Measurements from ENCODE around the gene RABL2A.
"Not testable (repeated sequence)": the region's sequence is repeated elsewhere in the genome, so short reads cannot be mapped to it uniquely, and the experiment has no call there.

Gene RABL2A

DNA sequence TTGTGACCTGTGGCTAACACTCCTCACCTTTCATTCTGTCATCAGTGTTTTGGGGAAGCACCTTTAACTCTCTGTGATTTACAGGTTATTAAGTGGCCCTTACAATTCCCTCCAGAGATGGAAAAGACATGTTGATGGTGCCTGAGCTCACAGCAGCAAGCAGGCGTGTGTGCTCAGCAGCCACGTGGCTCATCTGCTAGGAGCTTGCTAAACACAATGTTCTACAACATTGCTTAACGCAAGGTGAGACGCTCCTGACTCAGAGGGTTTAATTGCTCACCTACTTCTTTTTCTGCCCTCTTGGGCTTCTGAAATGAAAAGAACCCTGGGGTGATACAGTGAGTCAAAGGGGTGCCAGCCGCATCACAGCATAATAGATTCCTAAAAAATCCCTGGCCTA, 6.1 kb upstream of the RABL2A start:
- H3K36me3 ChIP-seq; DNase-seq; intact Hi-C loops (cut with DNase I; ENCODE audit: low total_unique reads); H3K9me3 ChIP-seq; H3K4me1 ChIP-seq; H3K27me3 ChIP-seq; H3K4me3 ChIP-seq; H3K27ac ChIP-seq: not testable (repeated sequence)

DNA sequence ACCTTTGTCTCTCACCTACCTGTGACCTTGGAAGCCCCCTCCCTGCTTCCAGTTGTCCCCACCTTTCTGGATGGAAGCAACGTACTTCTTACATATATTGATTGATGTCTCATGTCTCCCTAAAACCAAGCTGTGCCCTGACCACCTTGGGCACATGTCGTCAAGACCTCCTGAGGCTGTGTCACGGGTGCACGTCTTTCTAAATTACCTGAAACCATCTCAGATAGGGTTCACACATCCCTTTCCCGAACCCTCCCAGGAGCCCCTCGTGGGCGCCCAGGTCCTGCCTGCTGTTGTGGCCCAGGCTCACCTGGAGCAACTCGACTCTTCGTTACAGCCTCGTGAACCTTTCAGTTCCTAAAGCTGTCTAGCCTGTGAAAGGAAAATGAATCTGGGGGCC, 1.2 kb upstream of the RABL2A start:
- Histone ChIP-seq H3K4me3 (peak overlapping the region; percentile 57 to 58), H3K4me1 (peaks cover 0 to 13% (median 6%) of the 10 kb centered on the region in 4 donors)
- DNase-seq; intact Hi-C loops (cut with DNase I; ENCODE audit: low total_unique reads); H3K9me3 ChIP-seq; H3K36me3 ChIP-seq; H3K27ac ChIP-seq; H3K27me3 ChIP-seq: not testable (repeated sequence)

DNA sequence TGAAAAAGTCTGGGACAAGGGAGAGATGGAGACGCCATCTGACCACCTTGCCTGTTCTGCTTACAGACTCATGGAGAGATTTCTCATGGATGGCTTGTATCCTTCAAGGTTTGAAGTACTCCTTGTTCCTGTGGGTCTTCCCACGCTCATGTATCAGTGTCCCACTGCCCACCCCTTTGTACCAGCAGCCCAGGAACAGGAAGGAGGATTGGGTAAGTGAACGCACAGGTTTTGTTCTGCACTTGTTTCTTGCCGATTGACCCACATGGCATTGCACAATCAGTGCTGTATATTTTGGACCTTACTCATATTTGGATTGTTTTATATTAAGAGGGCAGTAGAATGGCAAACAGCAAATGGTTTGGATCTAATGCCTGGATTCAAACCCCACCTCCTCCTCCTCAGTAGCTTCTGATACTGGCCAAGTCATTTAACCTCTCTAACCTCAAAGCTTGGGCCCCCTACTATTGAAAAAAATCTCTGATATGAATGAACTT, 5.8 kb downstream of the RABL2A start:
- intact Hi-C loops (cut with DNase I; ENCODE audit: low total_unique reads); H3K4me3 ChIP-seq; H3K27ac ChIP-seq; H3K4me1 ChIP-seq; H3K27me3 ChIP-seq; DNase-seq; H3K9me3 ChIP-seq: not testable (repeated sequence)
- peaks cover 0 to 42% (median 0%) of the 10 kb centered on the region in 3 donors for H3K36me3 ChIP-seq

DNA sequence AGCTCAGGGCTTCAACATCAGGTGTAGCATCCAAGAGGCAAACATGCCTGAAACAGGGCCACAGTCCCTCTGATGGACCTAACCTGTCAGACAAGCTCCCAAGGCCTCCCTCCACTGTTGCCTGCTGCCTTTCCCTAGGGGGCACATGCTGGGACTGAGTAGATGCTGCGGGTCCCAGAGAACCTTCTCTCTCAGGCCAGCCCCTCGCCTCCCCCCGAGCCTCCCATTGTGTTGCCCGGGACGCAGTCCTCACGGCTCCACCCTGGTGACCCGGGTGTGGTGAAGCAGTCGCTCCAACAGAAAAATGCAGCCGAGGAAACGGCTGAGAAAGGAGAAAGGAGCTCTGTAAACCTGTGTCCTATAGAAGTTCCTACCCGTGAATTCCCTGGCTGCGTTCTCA, 8.3 kb downstream of the RABL2A start:
- H3K4me3 ChIP-seq; H3K9me3 ChIP-seq; H3K27ac ChIP-seq; DNase-seq; H3K4me1 ChIP-seq; H3K27me3 ChIP-seq; intact Hi-C loops (cut with DNase I; ENCODE audit: low total_unique reads): not testable (repeated sequence)
- peaks cover 0 to 37% (median 0%) of the 10 kb centered on the region in 3 donors for H3K36me3 ChIP-seq

DNA sequence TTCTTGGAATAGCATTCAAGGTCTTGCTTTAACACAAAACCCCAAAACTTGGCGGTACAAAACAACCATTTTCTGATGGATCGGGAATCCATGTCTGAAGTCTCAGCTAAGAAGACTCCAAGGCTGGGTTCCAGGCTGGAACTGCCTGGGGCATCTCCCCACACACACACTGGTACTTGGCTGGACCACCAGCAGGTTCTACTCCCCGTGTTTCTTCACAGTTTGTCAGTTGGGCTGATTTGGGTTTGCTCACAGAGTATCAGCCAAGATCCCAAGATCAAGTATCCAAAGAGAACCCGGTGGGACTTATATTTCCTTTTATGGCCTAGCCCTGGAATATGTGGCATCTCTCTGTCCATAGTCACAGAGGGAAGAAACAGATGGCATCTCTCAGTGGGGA, 9.2 kb downstream of the RABL2A start:
- H3K27ac ChIP-seq; H3K4me3 ChIP-seq; H3K27me3 ChIP-seq; H3K4me1 ChIP-seq; H3K9me3 ChIP-seq; intact Hi-C loops (cut with DNase I; ENCODE audit: low total_unique reads); DNase-seq: not testable (repeated sequence)
- peaks cover 0 to 30% (median 0%) of the 10 kb centered on the region in 3 donors for H3K36me3 ChIP-seq

DNA sequence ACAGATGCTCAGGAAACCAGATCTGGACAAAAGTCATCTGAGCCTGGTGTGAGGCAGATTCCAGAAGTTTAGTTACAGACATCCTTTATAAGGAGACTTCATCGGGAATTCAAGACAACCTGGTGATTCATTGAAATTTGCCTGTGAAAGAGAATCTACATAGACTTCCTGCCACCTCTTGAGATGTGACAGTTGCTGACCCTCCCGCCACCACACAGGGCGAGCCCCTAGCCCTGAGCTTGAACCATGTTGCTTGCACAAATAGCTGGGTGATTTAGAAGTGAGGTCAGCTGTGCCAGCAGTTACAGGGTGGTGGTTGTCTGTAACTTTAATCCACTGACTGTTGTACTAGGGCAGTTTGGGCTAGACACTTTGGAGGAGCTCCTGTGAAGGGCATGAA, 11.0 kb downstream of the RABL2A start:
- H3K36me3 ChIP-seq: peaks cover 0 to 16% (median 0%) of the 10 kb centered on the region in 3 donors
- DNase-seq; H3K27ac ChIP-seq; H3K9me3 ChIP-seq; H3K4me1 ChIP-seq; H3K27me3 ChIP-seq; H3K4me3 ChIP-seq; intact Hi-C loops (cut with DNase I; ENCODE audit: low total_unique reads): not testable (repeated sequence)

DNA sequence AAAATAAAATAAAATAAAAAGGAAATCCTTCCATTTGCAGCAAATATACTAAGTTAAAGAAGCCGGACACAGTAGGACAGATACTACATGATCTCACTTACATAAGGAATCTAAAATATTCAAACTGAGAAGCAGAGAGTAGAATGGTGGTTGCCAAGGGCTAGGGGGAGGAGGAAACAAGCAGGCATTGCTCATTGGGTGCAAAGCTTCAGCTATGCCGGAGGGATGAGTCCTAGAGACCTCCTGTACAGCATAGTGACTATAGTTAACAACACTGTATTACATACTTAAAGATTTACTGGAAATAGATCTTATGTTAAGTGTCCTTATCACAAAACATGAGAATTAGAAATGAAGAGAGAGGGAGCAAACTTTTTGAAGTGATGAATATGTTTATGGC, 19.2 kb downstream of the RABL2A start:
- H3K27ac ChIP-seq; DNase-seq; H3K4me3 ChIP-seq; H3K9me3 ChIP-seq; intact Hi-C loops (cut with DNase I; ENCODE audit: low total_unique reads); H3K27me3 ChIP-seq; H3K4me1 ChIP-seq; H3K36me3 ChIP-seq: not testable (repeated sequence)

DNA sequence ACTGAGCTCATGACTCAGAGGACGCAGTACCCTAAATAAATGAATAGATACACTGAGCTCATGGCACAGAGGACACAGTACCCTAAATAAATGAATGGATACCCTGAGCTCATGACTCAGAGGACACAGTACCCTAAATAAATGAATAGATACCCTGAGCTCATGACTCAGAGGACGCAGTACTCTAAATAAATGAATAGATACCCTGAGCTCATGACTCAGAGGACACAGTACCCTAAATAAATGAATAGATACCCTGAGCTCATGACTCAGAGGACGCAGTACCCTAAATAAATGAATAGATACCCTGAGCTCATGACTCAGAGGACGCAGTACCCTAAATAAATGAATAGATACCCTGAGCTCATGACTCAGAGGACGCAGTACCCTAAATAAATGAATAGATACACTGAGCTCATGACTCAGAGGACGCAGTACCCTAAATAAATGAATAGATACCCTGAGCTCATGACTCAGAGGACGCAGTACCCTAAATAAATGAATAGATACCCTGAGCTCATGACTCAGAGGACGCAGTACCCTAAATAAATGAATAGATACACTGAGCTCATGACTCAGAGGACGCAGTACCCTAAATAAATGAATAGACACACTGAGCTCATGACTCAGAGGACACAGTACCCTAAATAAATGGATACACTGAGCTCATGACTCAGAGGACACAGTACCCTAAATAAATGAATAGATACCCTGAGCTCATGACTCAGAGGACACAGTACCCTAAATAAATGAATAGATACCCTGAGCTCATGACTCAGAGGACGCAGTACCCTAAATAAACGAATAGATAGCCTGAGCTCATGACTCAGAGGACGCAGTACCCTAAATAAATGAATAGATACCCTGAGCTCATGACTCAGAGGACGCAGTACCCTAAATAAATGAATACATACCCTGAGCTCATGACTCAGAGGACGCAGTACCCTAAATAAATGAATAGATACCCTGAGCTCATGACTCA, 24.1 kb downstream of the RABL2A start:
- H3K9me3 ChIP-seq; intact Hi-C loops (cut with DNase I; ENCODE audit: low total_unique reads); DNase-seq; H3K27ac ChIP-seq; H3K36me3 ChIP-seq; H3K27me3 ChIP-seq; H3K4me1 ChIP-seq; H3K4me3 ChIP-seq: not testable (repeated sequence)

DNA sequence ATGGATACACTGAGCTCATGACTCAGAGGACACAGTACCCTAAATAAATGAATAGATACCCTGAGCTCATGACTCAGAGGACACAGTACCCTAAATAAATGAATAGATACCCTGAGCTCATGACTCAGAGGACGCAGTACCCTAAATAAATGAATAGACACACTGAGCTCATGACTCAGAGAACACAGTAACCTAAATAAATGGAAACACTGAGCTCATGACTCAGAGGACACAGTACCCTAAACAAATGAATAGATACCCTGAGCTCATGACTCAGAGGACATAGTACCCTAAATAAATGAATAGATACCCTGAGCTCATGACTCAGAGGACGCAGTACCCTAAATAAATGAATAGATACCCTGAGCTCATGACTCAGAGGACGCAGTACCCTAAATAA, 25.5 kb downstream of the RABL2A start:
- H3K27ac ChIP-seq; H3K9me3 ChIP-seq; DNase-seq; H3K36me3 ChIP-seq; intact Hi-C loops (cut with DNase I; ENCODE audit: low total_unique reads); H3K4me3 ChIP-seq; H3K4me1 ChIP-seq; H3K27me3 ChIP-seq: not testable (repeated sequence)

DNA sequence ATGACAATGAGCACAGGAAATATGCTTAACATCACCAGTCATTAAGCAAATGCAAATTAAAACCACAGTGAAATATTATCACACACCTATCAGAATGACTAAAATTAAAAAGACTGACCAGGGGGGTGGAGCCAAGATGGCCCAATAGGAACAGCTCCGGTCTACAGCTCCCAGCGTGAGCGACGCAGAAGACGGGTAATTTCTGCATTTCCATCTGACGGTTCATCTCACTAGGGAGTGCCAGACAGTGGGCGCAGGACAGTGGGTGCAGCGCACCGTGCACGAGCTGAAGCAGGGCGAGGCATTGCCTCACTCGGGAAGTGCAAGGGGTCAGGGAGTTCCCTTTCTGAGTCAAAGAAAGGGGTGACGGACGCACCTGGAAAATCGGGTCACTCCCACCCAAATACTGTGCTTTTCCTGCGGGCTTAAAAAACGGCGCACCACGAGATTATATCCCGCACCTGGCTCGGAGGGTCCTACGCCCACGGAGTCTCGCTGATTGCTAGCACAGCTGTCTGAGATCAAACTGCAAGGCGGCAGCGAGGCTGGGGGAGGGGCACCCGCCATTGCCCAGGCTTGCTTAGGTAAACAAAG, 29.1 kb downstream of the RABL2A start:
- H3K27ac ChIP-seq; H3K36me3 ChIP-seq; DNase-seq; H3K9me3 ChIP-seq; H3K4me1 ChIP-seq; H3K4me3 ChIP-seq; H3K27me3 ChIP-seq; intact Hi-C loops (cut with DNase I; ENCODE audit: low total_unique reads): not testable (repeated sequence)

DNA sequence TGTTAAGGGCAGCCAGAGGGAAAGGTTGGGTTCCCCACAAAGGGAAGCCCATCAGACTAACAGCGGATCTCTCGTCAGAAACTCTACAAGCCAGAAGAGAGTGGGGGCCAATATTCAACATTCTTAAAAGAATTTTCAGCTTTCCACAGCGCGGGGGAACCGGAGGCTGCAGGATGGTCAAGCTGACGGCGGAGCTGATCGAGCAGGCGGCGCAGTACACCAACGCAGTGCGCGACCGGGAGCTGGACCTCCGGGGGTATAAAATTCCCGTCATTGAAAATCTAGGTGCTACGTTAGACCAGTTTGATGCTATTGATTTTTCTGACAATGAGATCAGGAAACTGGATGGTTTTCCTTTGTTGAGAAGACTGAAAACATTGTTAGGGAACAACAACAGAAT, 30.7 kb downstream of the RABL2A start:
- H3K4me3 ChIP-seq; H3K27ac ChIP-seq; intact Hi-C loops (cut with DNase I; ENCODE audit: low total_unique reads); DNase-seq; H3K9me3 ChIP-seq; H3K36me3 ChIP-seq; H3K27me3 ChIP-seq; H3K4me1 ChIP-seq: not testable (repeated sequence)

DNA sequence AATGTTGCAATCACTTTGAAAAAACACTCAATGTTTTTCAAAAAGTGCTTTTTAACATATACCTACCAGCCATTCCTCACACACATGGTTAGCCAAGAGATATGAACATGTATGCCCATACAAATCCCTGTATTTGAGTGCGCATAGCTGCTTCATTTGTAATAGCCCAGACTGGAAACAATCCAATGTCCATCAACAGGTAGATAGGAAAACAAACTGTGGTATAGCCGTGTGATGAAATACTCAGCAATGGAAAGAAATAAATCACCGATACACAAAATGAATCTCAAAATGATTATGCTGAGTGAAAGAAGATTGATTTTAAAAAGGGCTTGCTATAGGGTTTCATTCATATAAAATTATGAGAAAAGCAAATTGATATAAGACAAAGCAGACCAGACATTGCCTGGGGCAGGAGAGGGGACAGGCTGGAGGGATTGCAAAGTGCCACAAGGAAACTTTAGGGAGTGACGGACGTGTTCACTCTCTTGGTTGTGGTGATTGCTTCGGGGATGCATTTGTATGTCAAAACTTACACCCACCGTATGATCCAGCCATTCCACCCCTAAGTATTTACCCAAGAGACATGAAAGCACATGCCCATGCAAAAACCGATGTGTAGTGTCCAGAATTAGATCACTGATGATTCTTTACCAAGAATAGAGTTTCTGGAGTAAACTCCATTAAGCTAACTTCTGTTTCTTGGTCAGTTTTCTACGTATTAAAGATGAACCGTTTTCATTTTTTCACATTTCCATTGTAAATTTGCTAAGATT, 36.4 kb downstream of the RABL2A start:
- H3K27me3 ChIP-seq; H3K36me3 ChIP-seq; H3K9me3 ChIP-seq; H3K4me1 ChIP-seq; DNase-seq; intact Hi-C loops (cut with DNase I; ENCODE audit: low total_unique reads); H3K4me3 ChIP-seq; H3K27ac ChIP-seq: not testable (repeated sequence)

DNA sequence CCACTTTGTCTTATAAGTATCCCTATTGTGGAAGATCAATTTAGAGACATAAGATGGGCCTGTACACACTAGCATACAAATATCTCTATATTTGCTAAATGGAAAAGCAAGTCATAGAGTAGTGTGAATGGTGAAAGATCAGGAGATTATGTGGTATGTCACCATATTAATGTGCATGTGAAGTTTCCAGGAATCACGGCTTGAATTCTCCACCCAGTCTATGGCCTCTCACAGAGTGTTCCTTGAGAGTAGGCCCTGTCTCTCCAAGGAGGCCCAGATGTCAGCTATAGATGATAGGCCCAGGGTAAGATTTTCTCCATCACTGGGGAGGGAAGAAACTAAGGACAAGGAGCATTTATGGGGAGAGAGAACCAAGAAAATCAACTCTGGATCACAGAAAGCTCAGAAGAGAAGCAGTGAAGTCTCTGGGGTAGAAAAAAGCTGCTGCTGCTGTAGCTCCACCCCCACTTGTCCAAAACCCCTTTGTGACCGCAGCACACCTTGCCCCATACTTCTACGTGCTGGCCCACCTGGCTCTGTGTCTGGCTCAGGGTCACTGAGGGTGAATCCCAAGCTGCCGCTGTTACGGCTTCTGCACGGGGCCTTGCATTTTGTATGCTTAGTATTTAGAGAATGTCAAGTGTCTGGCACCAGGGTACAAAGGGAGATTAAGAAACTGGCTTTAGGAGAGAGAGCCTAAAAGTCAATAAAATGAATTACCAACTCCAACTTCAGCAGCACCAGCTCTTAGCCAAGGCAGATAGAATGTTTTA, 37.9 kb downstream of the RABL2A start:
- H3K9me3 ChIP-seq; DNase-seq; H3K27ac ChIP-seq; H3K4me1 ChIP-seq; H3K27me3 ChIP-seq; H3K36me3 ChIP-seq; H3K4me3 ChIP-seq; intact Hi-C loops (cut with DNase I; ENCODE audit: low total_unique reads): not testable (repeated sequence)

All from tibial artery (tissue), 4 donors.